HuH-7 (cell line): Measurements from ENCODE around the gene HNRNPA1L2.
"Not testable (repeated sequence)": the region's sequence is repeated elsewhere in the genome, so short reads cannot be mapped to it uniquely, and the experiment has no call there.

Experiments used
- DNase-seq: peaks from one replicate; pipeline ENCODE4 v3.0.0; 2011; ENCODE audit warnings: low spot score

The HNRNPA1L2 gene

GRCh38 chr13:52642131-52642530 is at the start of gene HNRNPA1L2:
Gene HNRNPA1L2 (plus strand): TSS chr13:52642431. CDS start chr13:52642493, 62 bp downstream.
- DNase-seq = no peak

GRCh38 chr13:52593175-52593574 is 49.1 kb upstream of the HNRNPA1L2 start:
- not testable (repeated sequence) for DNase-seq

GRCh38 chr13:52593812-52594211 is 48.4 kb upstream of the HNRNPA1L2 start:
- not testable (repeated sequence) for DNase-seq

- not testable (repeated sequence) for DNase-seq
Measured at GRCh38 chr13:52594295-52594694, 47.9 kb upstream of the HNRNPA1L2 start.

GRCh38 chr13:52597676-52598075 is 44.6 kb upstream of the HNRNPA1L2 start:
- DNase-seq = no peak

- no peak for DNase-seq
Measured at GRCh38 chr13:52599037-52599847, 43.0 kb upstream of the HNRNPA1L2 start.

- peak; percentile 45 for DNase-seq
Measured at GRCh38 chr13:52599848-52600603, 42.2 kb upstream of the HNRNPA1L2 start.

- no peak for DNase-seq
Measured at GRCh38 chr13:52600666-52601065, 41.6 kb upstream of the HNRNPA1L2 start.

- DNase-seq = not testable (repeated sequence)
Measured at GRCh38 chr13:52603316-52603715, 38.9 kb upstream of the HNRNPA1L2 start.

GRCh38 chr13:52606126-52606525 is 36.1 kb upstream of the HNRNPA1L2 start:
- DNase-seq = not testable (repeated sequence)

- DNase-seq = not testable (repeated sequence)
Measured at GRCh38 chr13:52606795-52607194, 35.4 kb upstream of the HNRNPA1L2 start.

GRCh38 chr13:52608184-52608583 is 34.0 kb upstream of the HNRNPA1L2 start:
- not testable (repeated sequence) for DNase-seq

GRCh38 chr13:52609013-52609606 is 33.1 kb upstream of the HNRNPA1L2 start:
- not testable (repeated sequence) for DNase-seq

GRCh38 chr13:52610158-52610557 is 32.1 kb upstream of the HNRNPA1L2 start:
- not testable (repeated sequence) for DNase-seq

GRCh38 chr13:52615134-52615801 is 27.0 kb upstream of the HNRNPA1L2 start:
- DNase-seq = no peak

GRCh38 chr13:52615812-52616211 is 26.4 kb upstream of the HNRNPA1L2 start:
- DNase-seq = no peak

- peak; percentile 59 for DNase-seq
Measured at GRCh38 chr13:52617070-52618060, 24.9 kb upstream of the HNRNPA1L2 start.

GRCh38 chr13:52631083-52631690 is 11.0 kb upstream of the HNRNPA1L2 start:
- not testable (repeated sequence) for DNase-seq

GRCh38 chr13:52638666-52639328 is 3.4 kb upstream of the HNRNPA1L2 start:
- no peak for DNase-seq

- no peak for DNase-seq
Measured at GRCh38 chr13:52644108-52644507, 1.9 kb downstream of the HNRNPA1L2 start.
